K562 (cell line): ENCODE data around the gene TRIM38. TPM values are rescaled to one million over a fixed set of nuclear protein-coding genes. Genes with fewer than 3 reads are reported as not detected.

Source experiments
- BCL6 ChIP-seq: fragments of 250-450 bp; sonication (Bioruptor Pico); IDR thresholded peaks from 2 replicates; pipeline ENCODE4 v1.4.0; 2020
- CEBPB ChIP-seq: fragments of 450-650 bp; IDR thresholded peaks from 2 replicates; pipeline ENCODE4 v1.6.1; 2016; ENCODE audit warnings: missing genetic modification characterization, missing compliant biosample characterization
- ELF1 ChIP-seq: fragments of 200-800 bp; sonication (Bioruptor generic); IDR thresholded peaks from 2 replicates; pipeline ENCODE4 v1.6.1; 2016; ENCODE audit warnings: missing genetic modification characterization, missing compliant biosample characterization
- MECOM ChIP-seq: fragments of 250-450 bp; sonication (Bioruptor Pico); IDR thresholded peaks from 2 replicates; pipeline ENCODE4 v1.8.0; 2022; ENCODE audit warnings: inconsistent platforms
- MEF2D ChIP-seq: conservative IDR thresholded peaks from 2 replicates; pipeline ENCODE4 v1.6.1; 2016; ENCODE audit warnings: low read depth, missing genetic modification characterization, missing compliant biosample characterization
- MEIS2 ChIP-seq: fragments of 450-650 bp; IDR thresholded peaks from 2 replicates; pipeline ENCODE4 v1.6.1; 2014; ENCODE audit warnings: mild to moderate bottlenecking; ENCODE audit not compliant: partially characterized antibody
- MTA1 ChIP-seq: fragments of 450-650 bp; IDR thresholded peaks from 2 replicates; pipeline ENCODE4 v1.6.1; 2017; ENCODE audit warnings: borderline replicate concordance
- MTA2 ChIP-seq: fragments of 450-650 bp; IDR thresholded peaks from 2 replicates; pipeline ENCODE4 v1.6.1; 2016; ENCODE audit warnings: low read depth
- NCOR1 ChIP-seq: fragments of 450-650 bp; IDR thresholded peaks from 2 replicates; pipeline ENCODE4 v1.6.1; 2016; ENCODE audit warnings: mild to moderate bottlenecking, moderate library complexity
- NFIC ChIP-seq: fragments of 450-650 bp; IDR thresholded peaks from 2 replicates; pipeline ENCODE4 v1.6.1; 2017; ENCODE audit warnings: mild to moderate bottlenecking, inconsistent platforms
- NR4A1 ChIP-seq, 2 experiments: fragments of 250-450 bp in 1 of 2; fragments of 450-650 bp in 1 of 2; sonication (Bioruptor Pico) in 1 of 2; IDR thresholded peaks; 2 replicates each; pipeline versions ENCODE4 v1.4.0 to v1.6.1; 2016 to 2020; ENCODE audit warnings: mild to moderate bottlenecking in 2 of 2, missing compliant biosample characterization in 1 of 2, missing genetic modification characterization in 1 of 2, moderate library complexity in 1 of 2
- PATZ1 ChIP-seq: fragments of 250-450 bp; sonication (Bioruptor Pico); IDR thresholded peaks from 2 replicates; pipeline ENCODE4 v1.5.0; 2020; ENCODE audit warnings: mild to moderate bottlenecking, borderline replicate concordance
- PCBP1 ChIP-seq: fragments of 200-400 bp; formaldehyde crosslinking; IDR thresholded peaks from 2 replicates; pipeline ENCODE4 v1.6.1; 2018; ENCODE audit warnings: mild to moderate bottlenecking, low read depth, low read length; ENCODE audit not compliant: poor library complexity, severe bottlenecking
- RBBP5 ChIP-seq: fragments of 200-600 bp; sonication (generic); IDR thresholded peaks from 2 replicates; pipeline ENCODE4 v1.6.1; 2012; ENCODE audit warnings: borderline replicate concordance, mild to moderate bottlenecking, low read length, control low read depth, inconsistent platforms; ENCODE audit not compliant: insufficient read depth, poor library complexity, severe bottlenecking
- RBM22 ChIP-seq: fragments of 200-400 bp; formaldehyde crosslinking; IDR thresholded peaks from 2 replicates; pipeline ENCODE4 v1.6.1; 2018; ENCODE audit warnings: low read length, low read depth; ENCODE audit not compliant: poor library complexity, severe bottlenecking
- ZNF512 ChIP-seq: IDR thresholded peaks from 2 replicates; pipeline ENCODE4 v1.6.1; 2016; ENCODE audit warnings: missing genetic modification characterization, missing compliant biosample characterization
- ZNF518B ChIP-seq: fragments of 250-450 bp; sonication (Bioruptor Pico); IDR thresholded peaks from 2 replicates; pipeline ENCODE4 v1.5.0; 2021; ENCODE audit warnings: mild to moderate bottlenecking, moderate library complexity
- ZNF668 ChIP-seq: fragments of 250-450 bp; sonication (Bioruptor Pico); IDR thresholded peaks from 2 replicates; pipeline ENCODE4 v1.8.0; 2022; ENCODE audit warnings: mild to moderate bottlenecking, inconsistent platforms
- polyA plus RNA-seq, 8 experiments: library from polyadenylated mRNA; depleted of rRNA in 4 of 8; stranded (reverse) in 5 of 8; unstranded in 3 of 8; fragments of >200 nt; fragmentation: Nextera tagmentation in 2 of 8; fragmentation: Illumina TruSeq in 1 of 8; extraction: Ambion mirVana in 2 of 8; extraction: Trizol in 1 of 8; gene quantifications; 2 replicates each; pipeline versions ENCODE4 v1.2.1 to v1.2.3, GENCODE V29; 2011 to 2014; ENCODE audit warnings: inconsistent platforms in 1 of 8, missing spikeins in 1 of 8
- total RNA-seq, 7 experiments: library from RNA; depleted of rRNA in 6 of 7; stranded (reverse); fragments of >200 nt in 6 of 7; fragmentation: Illumina TruSeq in 2 of 7; extraction: Trizol in 2 of 7; gene quantifications; 2 replicates each; pipeline versions ENCODE4 v1.2.1 to v1.2.3, GENCODE V29; 2011 to 2021; ENCODE audit warnings: low replicate concordance in 1 of 7

The TRIM38 gene
- total and polyA plus RNA-seq, 9 of the 15 experiments (the other 6 are each of a cell fraction or from before 2014, with no cell fraction given) = 1.7 to 6.7 (median 6.3) TPM

GRCh38 chr6:25962149-25963127, at the start of gene TRIM38 (continued):
- TF ChIP-seq PCBP1 (no peak), MTA1 (peak; percentile 26; the same call in 1 of the 2 replicates), NFIC (no peak), NCOR1 (peak; percentile 18; the same call in 1 of the 2 replicates), MECOM (CRISPR knock-in tag) (no peak), ZNF518B (no peak), MTA2 (0 out of 2 replicates have a peak, but pooled peaks have one; percentile 3), ZNF668 (no peak), PATZ1 (CRISPR knock-in tag) (no peak; the same call in 1 of the 2 replicates), ZNF512 (tag) (no peak), ELF1 (peak; percentile 94), BCL6 (CRISPR knock-in tag) (no peak), MEIS2 (peak; percentile 79), NR4A1 (CRISPR knock-in tag; IDR thresholded peaks at IDR 0.05) (no peak), NR4A1 (tag; IDR thresholded peaks at IDR 0.05) (no peak), RBBP5 (no peak), RBM22 (no peak), CEBPB (tag) (no peak), MEF2D (peak; percentile 83)
